K562 (cell line): ENCODE results near the gene FARP2. TPM values are rescaled to one million over a fixed set of nuclear protein-coding genes. Genes with fewer than 3 reads are reported as not detected.

Experiments
- ATAC-seq: fragments of 200-7000 bp; cut with Tn5 transposase; 3 replicates; pipeline ENCODE4 v1.9.1; 2020; ENCODE audit warnings: moderate library complexity
- BruUV-seq: library from RNA; stranded (reverse); fragments of 400-500 nt; replicated peaks from 2 replicates; lab custom pipeline; 2021; lab: Mats Ljungman, UMichigan
- CTCF ChIA-PET: fragments of 300-600 bp; formaldehyde crosslinking; extraction: SDS; loops from one replicate; lab custom pipeline; 2021; ENCODE audit warnings: low intra/inter-chr PET ratio; lab: Yijun Ruan, JAX
- POLR2A ChIA-PET: fragments of 300-600, 350-650 bp; sonication (Branson Sonifier 250); formaldehyde crosslinking; extraction: SDS; loops from one replicate; lab custom pipeline; 2021; ENCODE audit warnings: antibody characterized with exemption, inconsistent platforms; lab: Yijun Ruan, JAX
- DNase-seq, 4 experiments: peaks; one replicate each; pipeline versions ENCODE4 v3.0.0 to v3.0.0-alpha.2; 2011 to 2018; ENCODE audit warnings: low spot score in 3 of 4, mixed read lengths in 3 of 4; ENCODE audit errors: extremely low read depth in 1 of 4
- FAIRE-seq: peaks from 2 replicates; lab custom pipeline; 2011; peaks lifted over from hg19 to GRCh38; lab: Jason Lieb, UNC
- H2AFZ ChIP-seq: 2 replicates; pipeline ENCODE4 v1.6.0; 2011; ENCODE audit warnings: low read depth, low read length, control low read depth, inconsistent platforms
- H3K27ac ChIP-seq: fragments of 200-600 bp; 3 replicates; pipeline ENCODE4 v1.8.0; 2011; ENCODE audit warnings: low read depth, mild to moderate bottlenecking, control low read depth, inconsistent platforms, low read length, moderate library complexity, mixed read lengths; ENCODE audit errors: extremely low read depth
- H3K27me3 ChIP-seq, 2 experiments: fragments of 300-600 bp in 1 of 2; 2 replicates in 1 of 2; 3 replicates in 1 of 2; pipeline versions ENCODE4 v1.6.0 to v1.8.0; 2011; ENCODE audit warnings: inconsistent platforms in 2 of 2, low read length in 2 of 2, mild to moderate bottlenecking in 1 of 2, mixed read lengths in 1 of 2, moderate library complexity in 1 of 2; ENCODE audit not compliant: control insufficient read depth in 2 of 2, insufficient read depth in 2 of 2
- H3K36me3 ChIP-seq: fragments of 300-600 bp; 3 replicates; pipeline ENCODE4 v1.8.0; 2011; ENCODE audit warnings: mild to moderate bottlenecking, low read length, inconsistent platforms; ENCODE audit not compliant: control insufficient read depth, insufficient read depth
- H3K4me1 ChIP-seq, 2 experiments: fragments of 200-600 bp in 1 of 2; replicated peaks in 1 of 2; 2 replicates in 1 of 2; 3 replicates in 1 of 2; pipeline versions ENCODE4 v1.5.1 to v1.8.0; 2011; ENCODE audit warnings: inconsistent platforms in 2 of 2, low read length in 2 of 2, mild to moderate bottlenecking in 1 of 2, mixed read lengths in 1 of 2, moderate library complexity in 1 of 2; ENCODE audit not compliant: control insufficient read depth in 2 of 2, insufficient read depth in 2 of 2
- H3K4me2 ChIP-seq: 2 replicates; pipeline ENCODE4 v1.6.1; 2011; ENCODE audit warnings: low read length, control low read depth, inconsistent platforms, mixed read lengths; ENCODE audit not compliant: insufficient read depth
- H3K4me3 ChIP-seq: fragments of 200-600 bp; sonication (generic), shearing (Covaris generic); 2 replicates; pipeline ENCODE4 v1.5.1; 2016; ENCODE audit warnings: control low read depth, inconsistent platforms
- H3K79me2 ChIP-seq: fragments of 200-600 bp; 3 replicates; pipeline ENCODE4 v1.8.0; 2011; ENCODE audit warnings: low read length, inconsistent platforms; ENCODE audit not compliant: control insufficient read depth, insufficient read depth
- H3K9ac ChIP-seq, 2 experiments: 2 replicates each; pipeline versions ENCODE4 v1.6.0 to v1.6.1; 2011; ENCODE audit warnings: low read depth in 2 of 2, low read length in 2 of 2, control low read depth in 1 of 2, inconsistent platforms in 1 of 2, mild to moderate bottlenecking in 1 of 2, mixed read lengths in 1 of 2; ENCODE audit not compliant: insufficient read depth in 1 of 2
- H3K9me1 ChIP-seq: one replicate; pipeline ENCODE4 v1.6.0; 2011; ENCODE audit warnings: inconsistent platforms, mild to moderate bottlenecking, low read length, moderate library complexity; ENCODE audit not compliant: control insufficient read depth, insufficient read depth
- H3K9me3 ChIP-seq: replicated peaks from 2 replicates; pipeline ENCODE4 v1.5.1; 2011; ENCODE audit warnings: low read depth, low read length, inconsistent platforms; ENCODE audit not compliant: control insufficient read depth, insufficient read depth
- H4K20me1 ChIP-seq: replicated peaks from 2 replicates; pipeline ENCODE4 v1.6.1; 2011; ENCODE audit warnings: low read length, inconsistent platforms, mixed read lengths; ENCODE audit not compliant: control insufficient read depth, insufficient read depth
- ARID3B ChIP-seq: fragments of 250-450 bp; sonication (Bioruptor Pico); IDR thresholded peaks from 2 replicates; pipeline ENCODE4 v1.4.0; 2020; ENCODE audit warnings: borderline replicate concordance
- HBP1 ChIP-seq: fragments of 450-650 bp; formaldehyde crosslinking; IDR thresholded peaks from 2 replicates; pipeline ENCODE4 v1.4.0; 2022; ENCODE audit warnings: missing genetic modification characterization
- HSF4 ChIP-seq: fragments of 250-450 bp; sonication (Bioruptor Pico); IDR thresholded peaks from 2 replicates; pipeline ENCODE4 v2.1.2; 2022; ENCODE audit warnings: mild to moderate bottlenecking, moderate library complexity, borderline replicate concordance
- JUND ChIP-seq, 2 experiments: IDR thresholded peaks; 2 replicates in 1 of 2; 3 replicates in 1 of 2; pipeline ENCODE4 v1.6.1; 2011; ENCODE audit warnings: borderline replicate concordance in 2 of 2, low read depth in 2 of 2, low read length in 2 of 2, improper control_type of control experiment in 1 of 2, missing biosample characterization in 1 of 2, missing genetic modification characterization in 1 of 2, missing genetic modification reagents in 1 of 2
- SFPQ ChIP-seq: fragments of 200-400 bp; formaldehyde crosslinking; IDR thresholded peaks from 2 replicates; pipeline ENCODE4 v1.6.1; 2017; ENCODE audit warnings: mild to moderate bottlenecking, low read depth, low read length, moderate library complexity
- ZNF609 ChIP-seq: sonication (generic); formaldehyde crosslinking; IDR thresholded peaks from 2 replicates; pipeline ENCODE4 v1.8.1; 2023; ENCODE audit warnings: missing genetic modification reagents, mild to moderate bottlenecking, borderline replicate concordance
- WGBS: fragments of 100-300 bp; shearing (Covaris generic); methylation state at CpG from one replicate; pipeline ENCODE4 v1.1.6; 2016; ENCODE audit warnings: low coverage, mixed read lengths; ENCODE audit not compliant: insufficient coverage; ENCODE audit errors: missing lambda C conversion rate; 5-methylcytosine and 5-hydroxymethylcytosine counted together
- in situ Hi-C: fragments of 300-500 bp; cut with MboI; formaldehyde crosslinking; loops from 4 replicates; pipeline ENCODE4 v1.15.0; 2018; ENCODE audit warnings: inconsistent platforms, mixed read lengths
- intact Hi-C: fragments of 100-400 bp; cut with micrococcal nuclease; formaldehyde crosslinking; loops from 2 replicates; pipeline ENCODE4 v1.14.2; 2022
- polyA plus RNA-seq, 8 experiments: library from polyadenylated mRNA; depleted of rRNA in 4 of 8; stranded (reverse) in 5 of 8; unstranded in 3 of 8; fragments of >200 nt; fragmentation: Nextera tagmentation in 2 of 8; fragmentation: Illumina TruSeq in 1 of 8; extraction: Ambion mirVana in 2 of 8; extraction: Trizol in 1 of 8; gene quantifications; 2 replicates each; pipeline versions ENCODE4 v1.2.1 to v1.2.3, GENCODE V29; 2011 to 2014; ENCODE audit warnings: inconsistent platforms in 1 of 8, missing spikeins in 1 of 8
- total RNA-seq, 7 experiments: library from RNA; depleted of rRNA in 6 of 7; stranded (reverse); fragments of >200 nt in 6 of 7; fragmentation: Illumina TruSeq in 2 of 7; extraction: Trizol in 2 of 7; gene quantifications; 2 replicates each; pipeline versions ENCODE4 v1.2.1 to v1.2.3, GENCODE V29; 2011 to 2021; ENCODE audit warnings: low replicate concordance in 1 of 7

Gene FARP2
- total and polyA plus RNA-seq, 9 of the 15 experiments (the other 6 are each of a cell fraction or from before 2014, with no cell fraction given): 4.1 to 38.1 (median 21.1) TPM

GRCh38 chr2:241508240-241509154 lies 152.4 kb downstream of the FARP2 start, which contains the start of gene STK25:
STK25 (minus strand) TSS chr2:241508584; CDS start chr2:241508035, 549 bp downstream.
- BruUV-seq: no TSS peak
- peak; percentile 96 for ATAC-seq
- Histone ChIP-seq H3K9ac (peak within 1 kb of the TSS; percentile 75 to 96), H2AFZ (peak within 1 kb of the TSS; percentile 94), H4K20me1 (no peaks in the 10 kb centered on the region), H3K27ac (peak within 1 kb of the TSS; percentile 94), H3K27me3 (no peaks in the 10 kb centered on the region), H3K4me2 (peak within 1 kb of the TSS; percentile 84), H3K4me1 (peaks cover 13 to 39% of the 10 kb centered on the region in 2 experiments; a peak in 4 of 5 replicates), H3K9me3 (no peaks in the 10 kb centered on the region), H3K79me2 (peaks cover 50% of the 10 kb centered on the region), H3K4me3 (peak within 1 kb of the TSS; percentile 75), H3K36me3 (peaks cover 17% of the 10 kb centered on the region; the same call in 2 of the 3 replicates), H3K9me1 (peaks cover 3% of the 10 kb centered on the region)
- intact Hi-C loops (loop anchor here (2.0 kb wide), 1 partner anchor 32 kb away; no protein-coding TSS in a partner anchor), in situ Hi-C loops (no loop called here)
- peak; percentile 89 to 97 (median 92) for DNase-seq
- peak; percentile 91 for FAIRE-seq
- ChIA-PET POLR2A (no interaction called here), CTCF (no interaction called here)
- WGBS: under 1% methylated on average over 27 of the region's 122 CpGs
- 0 out of 2 replicates have a peak, but pooled peaks have one; percentile 17 for TF ChIP-seq JUND (IDR thresholded peaks at IDR 0.05; ENCODE audit: borderline replicate concordance, low read depth, low read length)
- TF ChIP-seq JUND (tag; IDR thresholded peaks at IDR 0.05; ENCODE audit: borderline replicate concordance, low read depth, low read length): no peak
- TF ChIP-seq ZNF609 (CRISPR knock-in tag): no peak
- no peak for TF ChIP-seq SFPQ
- no peak for TF ChIP-seq HSF4
- 0 out of 2 replicates have a peak, but pooled peaks have one; percentile 26 for TF ChIP-seq ARID3B (CRISPR knock-in tag)
- TF ChIP-seq HBP1 (CRISPR knock-in tag): no peak
